Cardiac muscle cell (in vitro differentiated cells and primary cell): ENCODE data around the gene HJURP. TPM values are rescaled to one million over a fixed set of nuclear protein-coding genes. Genes with fewer than 3 reads are reported as not detected.

ENCODE experiments used
- DNase-seq, 2 donors: peaks; one replicate each; pipeline versions ENCODE4 v3.0.0 to v3.0.0-alpha.2; 2010 to 2017; ENCODE audit warnings: low read depth in 1 of 2, low spot score in 1 of 2
- H3K27ac ChIP-seq: fragments of 200-600 bp; sonication (generic); 2 replicates; pipeline ENCODE4 v1.5.1; 2016
- H3K27me3 ChIP-seq: fragments of 200-600 bp; sonication (generic); 2 replicates; pipeline ENCODE4 v1.6.0; 2016; ENCODE audit warnings: control low read depth
- H3K36me3 ChIP-seq: fragments of 200-600 bp; sonication (generic); 2 replicates; pipeline ENCODE4 v1.5.1; 2016; ENCODE audit warnings: control low read depth
- H3K4me1 ChIP-seq: fragments of 200-600 bp; sonication (generic); 2 replicates; pipeline ENCODE4 v1.8.1; 2017; ENCODE audit warnings: low read depth, mild to moderate bottlenecking, mixed run types
- H3K4me3 ChIP-seq: fragments of 200-600 bp; sonication (generic); 2 replicates; pipeline ENCODE4 v1.5.1; 2016; ENCODE audit warnings: mild to moderate bottlenecking
- H3K9me3 ChIP-seq: fragments of 200-600 bp; sonication (generic); 2 replicates; pipeline ENCODE4 v1.5.1; 2017; ENCODE audit warnings: low read depth, mild to moderate bottlenecking, control low read depth
- CTCF ChIP-seq: IDR thresholded peaks from 2 replicates; pipeline ENCODE4 v1.5.1; 2012; ENCODE audit warnings: low read depth, mild to moderate bottlenecking, low read length
- polyA plus RNA-seq: library from polyadenylated mRNA; unstranded; fragments of >200 nt; fragmentation: Nextera tagmentation; extraction: Ambion mirVana; gene quantifications from 2 replicates; pipeline ENCODE4 v1.2.1, GENCODE V29; 2016
- total RNA-seq: library from RNA; depleted of rRNA; stranded (reverse); fragments of >200 nt; gene quantifications from 2 replicates; pipeline ENCODE4 v1.2.3, GENCODE V29; 2016

Gene HJURP
- total and polyA plus RNA-seq, 2 experiments from 2014 or later = 8.0 to 53.3 TPM

- no peak for DNase-seq
- H3K9me3 ChIP-seq = no peaks in the 10 kb centered on the region
- H3K4me3 ChIP-seq = no peak overlapping the region
- no peaks in the 10 kb centered on the region for H3K4me1 ChIP-seq
- H3K27me3 ChIP-seq = no peaks in the 10 kb centered on the region
- no peaks in the 10 kb centered on the region for H3K36me3 ChIP-seq
- no peak overlapping the region for H3K27ac ChIP-seq
- no peak for TF ChIP-seq CTCF
Observed at GRCh38 chr2:233792720-233793119, 61.6 kb downstream of the HJURP start.

DNA sequence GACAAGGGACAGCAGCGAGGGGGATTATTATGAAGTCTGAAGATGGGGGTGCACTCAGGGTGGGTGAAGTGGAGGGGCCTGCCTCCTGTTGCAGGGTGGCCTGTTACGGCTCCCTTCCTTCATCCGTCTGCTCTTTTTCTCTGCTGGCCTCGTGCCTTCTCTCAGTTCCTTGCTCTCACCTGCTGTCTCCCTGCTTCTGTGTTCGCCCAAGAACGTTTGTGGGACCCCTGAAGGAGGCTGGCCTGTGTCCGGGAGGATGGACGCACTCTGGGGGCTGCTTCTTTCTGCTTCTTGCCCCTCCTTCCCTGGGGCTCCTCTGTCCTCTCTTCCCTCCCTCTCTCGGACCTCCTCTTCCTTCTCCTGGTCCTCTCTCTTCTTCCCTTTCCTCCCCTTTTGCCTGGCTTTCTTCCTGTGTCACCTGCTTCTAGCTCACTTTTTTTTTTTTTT, 62.4 kb downstream of the HJURP start:
- Histone ChIP-seq H3K36me3 (no peaks in the 10 kb centered on the region), H3K9me3 (no peaks in the 10 kb centered on the region), H3K27me3 (no peaks in the 10 kb centered on the region), H3K4me3 (no peak overlapping the region), H3K27ac (no peak overlapping the region), H3K4me1 (no peaks in the 10 kb centered on the region)
- no peak for TF ChIP-seq CTCF
- no peak for DNase-seq

GRCh38 chr2:233791151-233791882, 63.0 kb downstream of the HJURP start:
- H3K4me1 ChIP-seq = no peaks in the 10 kb centered on the region
- H3K27ac ChIP-seq = no peak overlapping the region
- no peaks in the 10 kb centered on the region for H3K27me3 ChIP-seq
- H3K4me3 ChIP-seq = no peak overlapping the region
- DNase-seq = no peak
- TF ChIP-seq CTCF = no peak
- no peaks in the 10 kb centered on the region for H3K9me3 ChIP-seq
- H3K36me3 ChIP-seq = no peaks in the 10 kb centered on the region

DNA sequence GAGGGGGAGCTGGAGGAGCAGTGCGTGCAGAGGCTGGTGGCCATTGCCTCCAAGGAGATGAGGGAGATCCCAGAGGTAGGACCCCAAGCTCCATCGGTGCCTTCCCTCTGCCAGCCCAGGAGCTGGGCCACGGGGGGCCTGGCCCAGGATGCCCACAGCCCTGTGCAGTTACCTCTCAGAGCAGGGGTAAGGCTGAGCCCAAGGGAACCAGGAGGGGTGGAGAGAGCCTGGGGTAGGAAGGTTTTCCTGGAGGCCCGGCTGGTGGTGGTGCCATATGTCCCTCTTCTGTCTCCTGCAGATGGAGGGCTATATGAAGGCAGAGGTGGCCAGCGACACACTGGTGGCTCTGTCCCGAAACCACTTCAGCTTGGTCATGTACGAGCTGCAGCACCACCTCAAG, 64.8 kb downstream of the HJURP start:
- H3K9me3 ChIP-seq = no peaks in the 10 kb centered on the region
- no peaks in the 10 kb centered on the region for H3K27me3 ChIP-seq
- TF ChIP-seq CTCF = no peak
- no peaks in the 10 kb centered on the region for H3K36me3 ChIP-seq
- DNase-seq = no peak
- H3K27ac ChIP-seq = no peak overlapping the region
- no peaks in the 10 kb centered on the region for H3K4me1 ChIP-seq
- no peak overlapping the region for H3K4me3 ChIP-seq

Other genes with a start within 250 kb of the HJURP start
- gene UGT1A8, start 236.9 kb downstream of the HJURP start, total RNA-seq = not detected in 2 replicates
- gene UGT1A8, start 236.9 kb downstream of the HJURP start, polyA plus RNA-seq = not detected in 2 replicates
- gene UGT1A10, start 218.1 kb downstream of the HJURP start, total RNA-seq = not detected in 2 replicates
- not detected in 2 replicates for gene UGT1A10, start 218.1 kb downstream of the HJURP start, polyA plus RNA-seq
- not detected in 2 replicates for gene UGT1A9, start 182.6 kb downstream of the HJURP start, total RNA-seq
- gene UGT1A9, start 182.6 kb downstream of the HJURP start, polyA plus RNA-seq = not detected in 2 replicates
- not detected in 2 replicates for gene UGT1A7, start 172.6 kb downstream of the HJURP start, total RNA-seq
- gene UGT1A7, start 172.6 kb downstream of the HJURP start, polyA plus RNA-seq = not detected in 2 replicates
- gene UGT1A6, start 161.6 kb downstream of the HJURP start, total RNA-seq = not detected in 2 replicates
- gene UGT1A6, start 161.6 kb downstream of the HJURP start, polyA plus RNA-seq = not detected in 2 replicates
- gene UGT1A5, start 141.6 kb downstream of the HJURP start, total RNA-seq = not detected in 2 replicates
- not detected in 2 replicates for gene UGT1A5, start 141.6 kb downstream of the HJURP start, polyA plus RNA-seq
- gene UGT1A4, start 135.8 kb downstream of the HJURP start, total RNA-seq = not detected in 2 replicates
- not detected in 2 replicates for gene UGT1A4, start 135.8 kb downstream of the HJURP start, polyA plus RNA-seq
- not detected in 2 replicates for gene UGT1A3, start 125.5 kb downstream of the HJURP start, total RNA-seq
- not detected in 2 replicates for gene UGT1A3, start 125.5 kb downstream of the HJURP start, polyA plus RNA-seq
- gene UGT1A1, start 94.3 kb downstream of the HJURP start, total RNA-seq = not detected in 2 replicates
- gene UGT1A1, start 94.3 kb downstream of the HJURP start, polyA plus RNA-seq = not detected in 2 replicates
- gene MROH2A, start 76.2 kb downstream of the HJURP start, total RNA-seq = 0.12 TPM in 1 of 2 replicates, not detected in the other
- 0.69 TPM in 1 of 2 replicates, not detected in the other for gene MROH2A, start 76.2 kb downstream of the HJURP start, polyA plus RNA-seq
- gene TRPM8, start 62.8 kb upstream of the HJURP start, total RNA-seq = 0.83 TPM in 1 of 2 replicates, not detected in the other
- gene TRPM8, start 62.8 kb upstream of the HJURP start, polyA plus RNA-seq = not detected in 2 replicates
- not detected in 2 replicates for gene SPP2, start 196.2 kb upstream of the HJURP start, total RNA-seq
- not detected in 2 replicates for gene SPP2, start 196.2 kb upstream of the HJURP start, polyA plus RNA-seq